Activated CD4-positive, alpha-beta T cell treated with anti-CD3 and anti-CD28 coated beads, Interleukin-2, Interleukin-4, amounts not matched to agents 100 ng/mL and 50 ng/mL, durations not matched to agents 16 hours and 8 hours (primary cell): ENCODE measurements around the gene SMARCA2.
"Not testable (repeated sequence)": the region's sequence is repeated elsewhere in the genome, so short reads cannot be mapped to it uniquely, and the experiment has no call there.

Source experiments
- DNase-seq: peaks from one replicate; pipeline ENCODE4 v3.0.0-alpha.2; 2020; ENCODE audit warnings: low spot score

Gene SMARCA2

GRCh38 chr9:2144619-2145018 lies 129.5 kb downstream of the SMARCA2 start:
- no peak for DNase-seq

DNA sequence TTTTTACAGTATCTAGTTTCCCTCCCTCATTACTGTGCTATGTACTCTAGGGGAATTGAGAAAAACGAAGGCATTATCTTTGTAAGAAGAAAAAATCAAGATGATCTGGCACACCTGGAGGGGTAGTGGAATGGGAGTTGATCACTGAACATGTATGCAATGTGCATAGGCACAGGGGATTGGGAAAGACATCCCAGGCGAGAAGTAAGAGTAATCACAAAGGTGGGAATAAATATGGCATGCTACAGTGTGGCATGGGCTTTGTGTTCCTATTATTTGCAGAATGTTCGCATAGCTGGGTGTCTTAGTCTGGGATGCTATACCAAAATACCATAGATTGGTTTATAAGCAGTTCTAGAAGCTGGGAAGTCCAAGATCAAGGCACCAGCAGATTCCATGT lies 130.6 kb downstream of the SMARCA2 start:
- no peak for DNase-seq

DNA sequence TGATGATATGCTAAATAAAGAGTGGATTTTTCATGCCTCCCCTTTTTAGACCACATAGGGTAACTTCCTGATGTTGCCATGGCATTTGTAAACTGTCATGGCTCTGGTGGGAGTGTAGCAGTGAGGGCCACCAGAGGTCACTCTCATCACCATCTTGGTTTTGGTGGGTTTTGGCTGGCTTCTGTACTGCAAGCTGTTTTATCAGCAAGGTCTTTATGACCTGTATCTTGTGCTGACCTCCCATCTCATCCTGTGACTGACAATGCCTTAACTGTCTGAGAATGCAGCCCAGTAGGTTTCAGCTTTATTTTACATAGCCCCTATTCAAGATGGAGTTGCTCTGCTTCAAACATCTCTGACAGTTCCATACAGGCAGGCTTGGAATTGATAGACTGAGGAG lies 131.6 kb downstream of the SMARCA2 start:
- DNase-seq: not testable (repeated sequence)

GRCh38 chr9:2150338-2150737 lies 135.2 kb downstream of the SMARCA2 start:
- no peak for DNase-seq

DNA sequence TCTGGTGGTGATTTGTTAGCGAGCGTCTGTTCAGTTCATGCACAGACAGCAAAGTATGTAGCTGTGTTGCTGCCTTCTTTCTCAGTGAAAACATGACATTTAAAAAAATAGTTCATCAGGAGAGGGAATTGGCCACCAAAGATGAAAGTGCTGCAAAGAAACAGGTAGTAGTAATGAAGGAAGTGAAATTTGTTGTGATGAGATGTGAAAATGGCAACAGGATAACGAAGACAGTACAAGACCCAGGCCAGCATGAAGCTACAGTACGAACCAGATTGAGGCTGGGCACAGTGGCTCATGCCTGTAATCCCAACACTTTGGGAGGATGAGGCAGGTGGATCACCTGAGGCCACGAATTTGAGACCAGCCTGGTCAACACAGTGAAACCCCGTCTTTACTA lies 136.0 kb downstream of the SMARCA2 start:
- DNase-seq: no peak

GRCh38 chr9:2152966-2153629 lies 138.0 kb downstream of the SMARCA2 start:
- no peak for DNase-seq

DNA sequence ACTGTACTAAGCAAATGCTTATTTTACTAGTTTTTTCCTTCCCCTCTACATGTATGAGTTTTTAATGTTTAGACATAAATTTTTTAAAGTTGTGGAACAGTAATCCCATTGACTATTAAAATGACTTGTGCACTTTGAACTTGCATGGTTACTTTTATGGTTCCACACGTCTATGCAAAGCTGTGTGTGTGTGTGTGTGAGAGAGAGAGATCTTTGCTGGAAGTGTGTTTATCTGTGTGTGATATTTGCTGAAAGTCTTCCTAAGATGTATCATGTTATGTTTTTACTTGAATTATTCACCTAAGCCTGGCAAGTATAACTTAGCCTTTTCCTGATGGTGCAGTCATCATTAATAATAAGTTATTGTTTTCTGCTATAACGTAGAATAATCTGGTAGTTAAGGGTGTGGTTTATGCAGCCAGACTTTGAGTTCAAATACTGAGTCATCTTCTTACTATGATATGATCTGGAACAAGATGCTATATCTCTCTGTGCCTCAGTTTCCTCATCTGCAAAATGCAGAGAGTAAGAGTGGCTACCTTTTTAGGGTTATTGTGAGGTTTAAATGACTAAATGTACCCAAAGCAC lies 138.6 kb downstream of the SMARCA2 start:
- DNase-seq: no peak

DNA sequence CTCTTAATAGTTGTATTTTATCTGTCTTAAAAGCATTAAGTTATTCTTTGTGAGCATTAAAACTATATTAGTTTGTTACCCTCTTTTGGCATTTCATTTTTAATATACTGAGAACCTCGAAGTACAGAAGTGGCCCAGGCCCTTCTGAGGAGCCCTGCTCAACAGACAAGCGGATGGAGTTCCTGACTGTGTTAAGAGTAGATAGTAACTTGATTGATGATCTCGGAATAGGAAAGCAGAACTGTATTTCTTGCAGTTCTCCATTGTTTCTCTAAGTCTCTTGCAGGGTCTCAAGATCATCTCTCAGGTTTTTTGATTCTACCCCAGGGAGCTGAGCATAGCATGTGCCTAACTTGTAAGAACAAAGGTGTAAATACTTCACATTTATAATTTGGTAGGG lies 139.6 kb downstream of the SMARCA2 start:
- DNase-seq: no peak

GRCh38 chr9:2155966-2156365 lies 140.8 kb downstream of the SMARCA2 start:
- no peak for DNase-seq

GRCh38 chr9:2157277-2158110 lies 142.3 kb downstream of the SMARCA2 start:
- peak; percentile 42 for DNase-seq

DNA sequence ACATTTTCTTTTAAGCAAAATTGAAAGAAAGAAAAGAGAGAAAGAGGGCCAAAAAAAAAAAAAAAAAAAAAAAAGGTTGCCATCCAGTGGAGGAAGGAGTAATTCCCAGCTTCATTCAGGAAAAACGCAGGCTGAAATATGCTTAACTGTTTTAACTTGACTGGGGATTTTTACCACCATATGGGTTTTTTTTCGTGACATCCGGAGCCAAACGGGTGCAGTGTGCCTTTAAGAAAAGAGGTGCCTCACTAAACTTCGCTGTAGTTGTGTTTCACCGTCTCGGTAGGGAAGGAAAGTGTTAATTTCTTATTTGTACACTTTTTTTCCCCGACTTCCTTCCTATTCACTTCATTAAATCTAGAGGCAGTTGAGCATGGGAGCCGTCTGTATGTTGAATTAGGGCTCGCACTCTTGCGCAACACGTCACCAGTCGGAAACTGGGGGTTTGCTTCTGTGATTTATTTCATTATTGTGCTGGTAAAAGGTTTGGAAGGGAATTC lies 143.0 kb downstream of the SMARCA2 start:
- DNase-seq: peak; percentile 70

DNA sequence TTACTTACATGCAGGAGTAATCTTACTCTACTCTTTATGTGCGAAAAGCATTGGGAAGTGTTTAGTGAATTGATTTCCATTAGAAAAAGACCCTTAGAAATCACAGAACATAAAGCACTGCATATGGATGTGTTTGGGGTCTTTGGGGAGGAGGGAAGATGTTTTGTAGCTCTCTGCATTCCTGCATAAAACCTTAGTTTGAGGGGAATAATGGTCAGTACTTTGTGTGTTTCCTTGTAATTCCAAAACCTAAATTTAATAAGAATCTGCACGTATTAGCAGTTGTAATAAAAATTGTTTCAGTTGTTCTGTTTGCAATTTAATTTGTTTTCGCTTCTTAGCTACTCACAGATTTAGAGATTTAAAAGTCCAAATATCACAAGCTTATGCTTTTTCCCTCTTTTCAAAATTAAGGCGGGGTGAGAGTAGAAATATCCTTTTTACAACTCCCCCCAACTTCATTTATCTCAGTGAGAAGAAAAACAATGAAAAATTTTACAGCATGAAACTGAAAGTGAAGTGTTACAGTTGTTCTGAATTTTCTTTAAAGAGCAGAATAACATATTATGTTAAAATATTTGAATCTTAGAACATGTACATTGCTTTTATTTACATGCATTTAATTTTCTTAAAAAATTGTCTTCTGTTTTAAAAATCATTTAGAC lies 143.8 kb downstream of the SMARCA2 start:
- no peak for DNase-seq

DNA sequence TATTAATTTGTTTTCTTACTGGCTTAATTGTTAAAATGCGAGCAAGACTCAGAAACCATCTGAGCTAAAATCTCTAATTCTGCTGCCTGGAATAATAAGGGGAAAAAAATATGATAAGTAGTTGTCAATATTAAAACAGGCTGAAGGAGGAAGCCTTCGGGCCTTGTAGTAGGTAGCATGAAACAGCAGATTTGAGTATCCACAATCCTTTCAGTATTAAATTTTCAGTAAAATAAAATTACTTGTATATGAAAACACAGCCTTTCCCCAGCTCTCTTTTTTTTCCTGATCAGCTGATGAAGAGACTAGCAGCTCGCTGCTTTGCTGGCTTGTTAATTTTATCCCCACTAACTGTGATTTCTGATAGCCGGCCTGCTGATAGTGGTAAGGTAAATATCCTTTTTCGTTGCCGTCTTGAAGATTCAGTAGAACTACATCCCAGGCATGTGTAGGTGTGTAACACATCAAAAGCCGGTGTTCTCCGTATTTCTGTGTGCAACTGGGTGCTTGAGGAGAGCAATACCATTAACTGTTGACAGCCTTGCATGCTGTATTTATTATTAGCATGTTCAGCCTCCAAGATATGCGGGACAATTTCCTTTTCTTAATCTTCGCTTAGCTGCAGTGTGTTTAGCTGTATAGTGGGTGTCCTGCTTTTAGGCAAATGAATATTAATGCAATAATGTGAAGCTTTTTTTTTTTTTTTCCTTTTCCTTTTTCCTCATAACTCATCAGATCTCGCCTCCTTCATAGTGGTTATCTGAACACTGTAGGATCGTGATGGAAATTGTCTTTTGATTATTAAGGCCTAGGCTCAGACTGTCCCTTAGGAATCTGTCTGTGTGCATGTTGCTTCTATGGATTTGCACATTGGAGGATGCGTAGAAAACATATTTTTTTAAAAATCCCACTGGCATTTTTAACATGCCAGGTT lies 144.6 kb downstream of the SMARCA2 start:
- no peak for DNase-seq

DNA sequence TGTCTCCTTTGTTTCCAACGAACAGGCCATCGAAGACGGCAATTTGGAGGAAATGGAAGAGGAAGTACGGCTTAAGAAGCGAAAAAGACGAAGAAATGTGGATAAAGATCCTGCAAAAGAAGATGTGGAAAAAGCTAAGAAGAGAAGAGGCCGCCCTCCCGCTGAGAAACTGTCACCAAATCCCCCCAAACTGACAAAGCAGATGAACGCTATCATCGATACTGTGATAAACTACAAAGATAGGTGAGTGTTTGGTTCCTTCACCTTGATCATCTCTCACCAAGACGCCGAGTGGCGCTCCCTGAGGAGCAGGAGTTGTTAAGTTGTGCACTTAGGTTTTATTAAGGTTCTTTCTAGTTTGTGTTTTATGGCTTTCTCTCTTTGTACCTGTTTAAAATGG lies 146.5 kb downstream of the SMARCA2 start:
- DNase-seq: no peak

- no peak for DNase-seq
Observed at GRCh38 chr9:2163231-2163885, 148.2 kb downstream of the SMARCA2 start.

DNA sequence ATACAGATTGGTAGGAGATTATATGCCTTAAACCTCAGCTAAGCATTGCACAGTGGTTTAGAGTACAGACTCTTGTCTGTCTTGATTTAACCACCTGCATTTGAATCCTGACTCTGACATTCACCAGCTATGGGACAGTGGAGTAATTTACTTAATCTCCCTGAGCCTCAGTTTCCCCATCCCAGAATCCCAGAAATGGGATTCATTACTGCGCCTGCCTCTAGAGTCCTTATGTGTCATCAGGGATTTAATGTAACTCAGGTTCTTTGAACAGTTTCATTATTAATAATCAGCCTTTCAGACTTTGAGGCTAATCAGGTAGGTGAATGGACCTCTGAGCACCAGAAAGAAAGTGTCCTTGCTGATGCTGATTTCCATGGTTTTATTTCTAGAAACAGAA lies 149.1 kb downstream of the SMARCA2 start:
- no peak for DNase-seq

- no peak for DNase-seq
Observed at GRCh38 chr9:2166203-2166602, 151.1 kb downstream of the SMARCA2 start.

GRCh38 chr9:2169035-2169434 lies 153.9 kb downstream of the SMARCA2 start:
- no peak for DNase-seq

DNA sequence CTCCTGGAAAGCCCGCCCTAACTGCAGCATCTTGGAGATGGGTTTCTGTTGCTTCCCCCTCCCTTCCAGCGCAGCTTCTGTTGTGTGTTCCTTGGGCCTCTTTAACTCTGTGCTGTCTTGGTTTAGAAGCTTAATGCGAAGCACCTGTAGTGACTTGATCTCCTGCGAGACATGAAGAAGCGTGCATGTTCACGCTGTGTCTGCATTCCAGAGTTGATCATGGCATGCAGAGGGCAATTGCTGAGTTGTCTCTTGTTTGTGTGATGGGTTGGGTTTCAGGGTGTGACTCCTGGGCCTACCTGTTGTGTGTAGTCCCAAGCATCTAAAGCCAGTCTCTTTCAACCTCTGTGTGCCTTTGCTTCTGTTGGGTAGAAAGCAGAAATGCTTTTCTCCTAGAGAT lies 155.6 kb downstream of the SMARCA2 start:
- no peak for DNase-seq

- DNase-seq: no peak
Observed at GRCh38 chr9:2173170-2173569, 158.0 kb downstream of the SMARCA2 start.

- no peak for DNase-seq
Observed at GRCh38 chr9:2173861-2174260, 158.7 kb downstream of the SMARCA2 start.
